ENCODE measurements around the gene INPP5A.

The INPP5A gene

DNA sequence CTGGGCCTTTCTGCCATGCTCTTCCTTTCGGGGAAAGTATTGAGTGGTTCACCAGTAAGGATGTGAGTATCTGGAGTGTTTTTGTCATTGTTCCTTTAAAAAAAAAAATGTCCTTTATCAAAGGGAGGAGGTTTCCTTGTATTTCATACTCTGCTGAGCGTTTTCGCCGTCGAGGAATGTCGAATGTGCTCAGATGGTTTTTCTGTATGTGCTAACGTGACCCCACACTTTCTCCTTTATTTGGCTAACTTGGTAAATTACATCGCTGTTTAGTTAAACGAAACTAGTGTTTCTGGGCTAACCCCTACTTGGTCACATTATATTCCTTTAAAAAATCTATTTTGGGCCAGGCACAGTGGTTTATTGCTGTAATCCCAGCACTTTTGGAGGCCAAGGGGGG lies 45.9 kb downstream of the INPP5A start:
- H3K4me1 ChIP-seq (ENCODE audit: control insufficient read depth, insufficient read depth, low read length): peaks cover 32% of the 10 kb centered on the region
- H3K4me3 ChIP-seq (ENCODE audit: low read length): no peak overlapping the region
- H3K27me3 ChIP-seq (ENCODE audit: control insufficient read depth, insufficient read depth, low read length): no peaks in the 10 kb centered on the region
- H3K9ac ChIP-seq (ENCODE audit: low read length): no peak overlapping the region
- H3K27ac ChIP-seq (ENCODE audit: low read depth, low read length): no peak overlapping the region
- H3K36me3 ChIP-seq (ENCODE audit: control insufficient read depth, insufficient read depth, low read length): no peaks in the 10 kb centered on the region

DNA sequence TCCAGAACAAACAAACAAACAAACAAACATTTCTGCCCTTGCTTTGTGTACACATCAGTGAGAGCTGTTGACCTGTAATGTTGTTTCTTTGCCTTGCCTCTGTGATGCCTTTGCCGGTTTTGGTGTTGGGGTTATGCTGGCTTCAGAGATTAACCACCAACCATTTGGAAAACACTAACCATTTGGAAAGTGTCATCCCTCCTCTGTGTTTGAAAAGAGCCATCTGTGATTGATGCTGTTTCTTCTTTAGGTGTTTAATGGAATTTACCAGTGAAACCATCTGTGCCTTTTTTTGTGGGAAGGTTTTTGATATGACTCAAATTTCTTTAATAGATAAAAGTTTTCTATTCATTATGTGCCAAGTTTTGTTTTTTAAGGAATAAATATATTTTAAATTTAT lies 46.5 kb downstream of the INPP5A start:
- H3K27ac ChIP-seq (ENCODE audit: low read depth, low read length): no peak overlapping the region
- H3K36me3 ChIP-seq (ENCODE audit: control insufficient read depth, insufficient read depth, low read length): no peaks in the 10 kb centered on the region
- no peak overlapping the region for H3K9ac ChIP-seq (ENCODE audit: low read length)
- H3K4me1 ChIP-seq (ENCODE audit: control insufficient read depth, insufficient read depth, low read length): peaks cover 34% of the 10 kb centered on the region
- H3K27me3 ChIP-seq (ENCODE audit: control insufficient read depth, insufficient read depth, low read length): no peaks in the 10 kb centered on the region
- H3K4me3 ChIP-seq (ENCODE audit: low read length): no peak overlapping the region

GRCh38 chr10:132585732-132586722 lies 48.4 kb downstream of the INPP5A start:
- H3K9ac ChIP-seq (ENCODE audit: low read length): no peak overlapping the region

GRCh38 chr10:132586739-132587138 lies 49.2 kb downstream of the INPP5A start:
- Histone ChIP-seq H3K36me3 (ENCODE audit: control insufficient read depth, insufficient read depth, low read length) (no peaks in the 10 kb centered on the region), H3K27ac (ENCODE audit: low read depth, low read length) (no peak overlapping the region), H3K4me3 (ENCODE audit: low read length) (peak overlapping the region; percentile 18), H3K27me3 (ENCODE audit: control insufficient read depth, insufficient read depth, low read length) (no peaks in the 10 kb centered on the region), H3K4me1 (ENCODE audit: control insufficient read depth, insufficient read depth, low read length) (peaks cover 48% of the 10 kb centered on the region), H3K9ac (ENCODE audit: low read length) (no peak overlapping the region)

More at GRCh38 chr10:132585732-132586722, 48.4 kb downstream of the INPP5A start:
- H3K4me1 ChIP-seq (ENCODE audit: control insufficient read depth, insufficient read depth, low read length): peaks cover 43% of the 10 kb centered on the region
- H3K36me3 ChIP-seq (ENCODE audit: control insufficient read depth, insufficient read depth, low read length): no peaks in the 10 kb centered on the region
- H3K27ac ChIP-seq (ENCODE audit: low read depth, low read length): peak overlapping the region; percentile 1
- peak overlapping the region; percentile 16 for H3K4me3 ChIP-seq (ENCODE audit: low read length)
- H3K27me3 ChIP-seq (ENCODE audit: control insufficient read depth, insufficient read depth, low read length): no peaks in the 10 kb centered on the region

DNA sequence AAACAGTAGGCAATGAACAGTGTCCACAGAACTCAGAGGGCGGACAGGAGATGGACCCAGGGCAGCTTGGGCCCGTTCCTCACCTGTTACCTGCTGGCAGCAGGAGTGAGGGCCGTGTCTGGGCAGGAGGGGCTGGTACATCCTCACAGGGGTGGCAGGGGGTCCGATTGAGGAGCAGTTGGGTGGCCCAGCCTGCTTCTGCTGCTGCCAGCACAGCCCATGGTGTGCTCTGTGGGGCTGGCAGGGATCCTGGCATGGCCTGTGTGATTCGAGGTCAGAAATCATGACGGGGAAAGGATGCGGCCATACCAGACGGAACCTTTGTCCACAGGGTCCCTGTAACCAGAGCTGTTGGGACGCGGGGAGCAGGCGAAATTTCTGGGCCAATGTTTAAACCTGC lies 49.6 kb downstream of the INPP5A start:
- H3K27me3 ChIP-seq (ENCODE audit: control insufficient read depth, insufficient read depth, low read length): no peaks in the 10 kb centered on the region
- H3K36me3 ChIP-seq (ENCODE audit: control insufficient read depth, insufficient read depth, low read length): no peaks in the 10 kb centered on the region
- no peak overlapping the region for H3K9ac ChIP-seq (ENCODE audit: low read length)
- no peak overlapping the region for H3K27ac ChIP-seq (ENCODE audit: low read depth, low read length)
- no peak overlapping the region for H3K4me3 ChIP-seq (ENCODE audit: low read length)
- peaks cover 49% of the 10 kb centered on the region for H3K4me1 ChIP-seq (ENCODE audit: control insufficient read depth, insufficient read depth, low read length)

GRCh38 chr10:132588301-132589013 lies 50.9 kb downstream of the INPP5A start:
- Histone ChIP-seq H3K27ac (ENCODE audit: low read depth, low read length) (peak overlapping the region; percentile 56), H3K27me3 (ENCODE audit: control insufficient read depth, insufficient read depth, low read length) (no peaks in the 10 kb centered on the region), H3K36me3 (ENCODE audit: control insufficient read depth, insufficient read depth, low read length) (no peaks in the 10 kb centered on the region), H3K9ac (ENCODE audit: low read length) (no peak overlapping the region), H3K4me3 (ENCODE audit: low read length) (peak overlapping the region; percentile 47), H3K4me1 (ENCODE audit: control insufficient read depth, insufficient read depth, low read length) (peaks cover 45% of the 10 kb centered on the region)

DNA sequence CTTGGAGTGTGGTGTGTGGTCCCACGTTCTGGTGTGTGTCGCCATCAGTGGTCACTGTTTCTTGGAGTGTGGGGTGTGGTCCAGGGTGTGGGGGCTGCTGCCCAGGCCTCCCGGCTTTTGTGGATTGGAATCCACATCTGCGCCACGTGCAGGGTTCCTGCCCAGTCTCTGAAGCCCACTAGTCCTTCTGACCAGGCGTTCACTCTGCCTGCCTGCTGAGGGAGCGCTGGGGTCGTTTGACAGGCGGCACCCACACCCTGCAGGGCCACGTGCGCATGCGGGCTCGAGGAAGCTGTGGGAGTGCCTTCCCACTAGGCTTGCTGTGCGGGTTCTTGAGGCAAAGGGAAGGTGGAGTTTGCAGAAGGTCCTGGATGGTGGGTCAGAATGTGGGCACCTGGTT lies 51.4 kb downstream of the INPP5A start:
- peaks cover 41% of the 10 kb centered on the region for H3K4me1 ChIP-seq (ENCODE audit: control insufficient read depth, insufficient read depth, low read length)
- H3K4me3 ChIP-seq (ENCODE audit: low read length): peak overlapping the region; percentile 47
- peak overlapping the region; percentile 56 for H3K27ac ChIP-seq (ENCODE audit: low read depth, low read length)
- H3K9ac ChIP-seq (ENCODE audit: low read length): no peak overlapping the region
- no peaks in the 10 kb centered on the region for H3K36me3 ChIP-seq (ENCODE audit: control insufficient read depth, insufficient read depth, low read length)
- no peaks in the 10 kb centered on the region for H3K27me3 ChIP-seq (ENCODE audit: control insufficient read depth, insufficient read depth, low read length)

DNA sequence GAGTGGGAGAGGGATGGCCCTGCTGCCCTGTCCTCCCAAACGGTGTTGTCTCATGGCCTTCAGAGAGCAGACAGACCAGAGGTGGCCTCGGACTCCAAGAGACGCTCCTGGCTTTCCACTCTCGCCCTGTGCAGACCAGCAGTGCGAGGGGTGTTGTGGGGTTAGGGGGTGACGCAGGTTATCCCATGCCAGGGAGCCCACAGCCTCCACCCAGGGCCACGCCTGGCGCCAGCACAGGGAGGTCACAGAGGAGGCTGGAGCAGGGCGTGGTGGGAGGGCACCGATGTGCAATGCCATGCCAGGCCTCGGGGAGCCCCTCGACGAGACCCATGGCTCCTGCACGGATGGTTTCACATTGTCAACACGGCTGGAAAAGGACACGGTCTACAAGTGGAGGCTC lies 52.1 kb downstream of the INPP5A start:
- Histone ChIP-seq H3K4me1 (ENCODE audit: control insufficient read depth, insufficient read depth, low read length) (peaks cover 45% of the 10 kb centered on the region), H3K27ac (ENCODE audit: low read depth, low read length) (no peak overlapping the region)

DNA sequence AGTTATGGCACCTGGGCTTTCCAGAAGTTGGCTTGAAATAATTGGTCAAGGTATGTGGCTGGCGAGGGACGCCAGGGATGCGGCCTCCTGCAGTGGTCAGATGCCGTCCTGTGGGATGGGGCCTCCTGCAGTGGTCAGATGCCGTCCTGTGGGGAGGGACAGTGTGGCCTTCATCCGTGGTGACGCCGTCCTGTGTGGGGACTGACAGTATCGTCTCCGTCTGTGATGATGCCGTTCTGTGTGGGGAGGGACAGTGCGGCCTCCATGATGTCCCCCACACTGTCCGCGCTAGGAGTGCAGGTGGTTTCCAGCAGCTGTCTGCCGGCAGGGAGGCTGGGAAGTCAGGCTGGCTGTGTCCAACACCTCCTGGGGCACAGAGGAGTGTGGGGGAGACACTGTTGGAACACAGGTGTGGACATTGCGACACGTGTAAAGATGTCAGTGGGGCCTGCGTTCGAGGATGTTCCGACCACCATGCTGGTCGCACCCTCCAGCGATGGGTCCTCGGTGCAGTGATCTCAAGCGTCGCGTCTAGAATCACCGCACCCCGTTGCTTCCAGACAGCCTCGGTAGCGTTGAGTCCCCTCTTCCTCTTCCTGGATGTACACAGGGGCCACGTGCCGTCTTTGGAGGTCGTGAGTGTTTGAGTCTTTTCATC lies 52.6 kb downstream of the INPP5A start:
- Histone ChIP-seq H3K4me1 (ENCODE audit: control insufficient read depth, insufficient read depth, low read length) (peaks cover 45% of the 10 kb centered on the region), H3K27ac (ENCODE audit: low read depth, low read length) (no peak overlapping the region), H3K9ac (ENCODE audit: low read length) (no peak overlapping the region), H3K4me3 (ENCODE audit: low read length) (no peak overlapping the region), H3K36me3 (ENCODE audit: control insufficient read depth, insufficient read depth, low read length) (no peaks in the 10 kb centered on the region), H3K27me3 (ENCODE audit: control insufficient read depth, insufficient read depth, low read length) (no peaks in the 10 kb centered on the region)

More for the DNA sequence above, 52.1 kb downstream of the INPP5A start:
- no peak overlapping the region for H3K9ac ChIP-seq (ENCODE audit: low read length)
- H3K27me3 ChIP-seq (ENCODE audit: control insufficient read depth, insufficient read depth, low read length): no peaks in the 10 kb centered on the region
- no peaks in the 10 kb centered on the region for H3K36me3 ChIP-seq (ENCODE audit: control insufficient read depth, insufficient read depth, low read length)
- no peak overlapping the region for H3K4me3 ChIP-seq (ENCODE audit: low read length)

DNA sequence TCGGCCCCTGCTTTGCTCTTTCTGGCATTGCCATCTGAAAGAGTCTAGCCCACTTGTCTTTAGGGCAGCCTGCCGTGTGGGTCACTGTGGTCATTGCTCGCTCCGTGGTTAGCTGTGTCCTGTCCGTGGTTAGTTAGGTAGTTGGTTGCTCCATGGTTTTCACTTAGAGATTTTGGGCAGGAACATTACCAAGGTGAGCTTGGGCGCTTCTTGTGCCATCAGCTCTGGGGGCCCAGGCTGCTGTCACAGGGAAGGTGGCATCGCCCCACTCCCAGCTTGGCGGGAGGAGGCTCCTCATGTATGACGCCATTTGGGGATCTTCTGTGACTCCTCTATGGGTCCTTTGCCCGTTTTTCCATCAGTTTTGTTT lies 53.1 kb downstream of the INPP5A start:
- Histone ChIP-seq H3K4me1 (ENCODE audit: control insufficient read depth, insufficient read depth, low read length) (peaks cover 40% of the 10 kb centered on the region), H3K36me3 (ENCODE audit: control insufficient read depth, insufficient read depth, low read length) (no peaks in the 10 kb centered on the region), H3K27me3 (ENCODE audit: control insufficient read depth, insufficient read depth, low read length) (no peaks in the 10 kb centered on the region), H3K9ac (ENCODE audit: low read length) (no peak overlapping the region), H3K4me3 (ENCODE audit: low read length) (peak overlapping the region; percentile 25), H3K27ac (ENCODE audit: low read depth, low read length) (peak overlapping the region; percentile 43)

DNA sequence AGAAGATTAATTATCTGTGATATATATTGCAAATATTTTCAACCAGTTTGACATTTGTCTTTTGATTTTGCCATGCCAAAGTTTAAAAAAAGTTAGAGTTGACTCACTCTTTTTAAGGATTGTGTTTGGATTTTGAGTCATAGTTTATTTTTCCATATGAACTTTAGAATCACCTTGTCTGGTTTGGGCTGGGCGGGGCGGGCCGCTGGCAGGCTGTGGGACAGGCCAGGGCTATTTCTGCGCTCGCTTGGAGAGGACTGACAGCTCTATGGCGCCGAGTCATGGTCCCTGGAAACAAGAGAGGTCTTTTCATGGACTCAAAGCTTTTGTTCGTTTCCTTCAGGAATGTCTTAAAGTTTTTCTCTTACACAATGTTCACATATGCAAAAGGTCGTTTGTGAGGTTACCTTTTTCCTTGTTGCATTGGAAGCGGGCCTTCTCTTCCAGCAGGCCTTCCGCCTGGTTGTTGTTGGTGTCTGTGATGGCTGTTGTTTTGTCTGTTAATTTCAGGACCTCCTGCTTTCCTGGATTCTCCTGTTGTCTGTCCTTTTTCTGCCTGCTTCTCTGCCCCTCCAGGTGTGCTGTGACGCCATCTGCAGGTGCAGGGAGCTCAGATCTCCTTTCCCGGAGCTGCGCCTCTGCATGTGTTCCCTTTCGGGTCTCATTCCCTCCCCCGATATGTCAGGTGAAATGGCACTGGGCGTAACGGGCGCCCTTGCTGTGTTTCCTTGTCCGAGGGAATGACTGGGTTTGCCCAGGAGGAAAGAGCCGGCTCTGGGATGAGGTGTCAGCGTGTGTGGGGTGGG lies 53.8 kb downstream of the INPP5A start:
- H3K4me1 ChIP-seq (ENCODE audit: control insufficient read depth, insufficient read depth, low read length): peaks cover 34% of the 10 kb centered on the region
- H3K4me3 ChIP-seq (ENCODE audit: low read length): peak overlapping the region; percentile 25
- no peaks in the 10 kb centered on the region for H3K27me3 ChIP-seq (ENCODE audit: control insufficient read depth, insufficient read depth, low read length)
- H3K9ac ChIP-seq (ENCODE audit: low read length): no peak overlapping the region
- no peaks in the 10 kb centered on the region for H3K36me3 ChIP-seq (ENCODE audit: control insufficient read depth, insufficient read depth, low read length)
- peak overlapping the region; percentile 54 for H3K27ac ChIP-seq (ENCODE audit: low read depth, low read length)

Measured in rectal smooth muscle tissue (tissue), 1 donor.